GM12892 (cell line): ENCODE results near the gene DVL3.
"Not testable (repeated sequence)": the region's sequence is repeated elsewhere in the genome, so short reads cannot be mapped to it uniquely, and the experiment has no call there.

Experiments
- POLR2A ChIP-seq: IDR thresholded peaks from 2 replicates; pipeline ENCODE4 v1.6.1; 2011; ENCODE audit warnings: low read depth, low read length, control low read depth
- POLR2AphosphoS5 ChIP-seq: IDR thresholded peaks from 2 replicates; pipeline ENCODE4 v1.6.1; 2011; ENCODE audit warnings: low read depth, low read length, control low read depth

DNA sequence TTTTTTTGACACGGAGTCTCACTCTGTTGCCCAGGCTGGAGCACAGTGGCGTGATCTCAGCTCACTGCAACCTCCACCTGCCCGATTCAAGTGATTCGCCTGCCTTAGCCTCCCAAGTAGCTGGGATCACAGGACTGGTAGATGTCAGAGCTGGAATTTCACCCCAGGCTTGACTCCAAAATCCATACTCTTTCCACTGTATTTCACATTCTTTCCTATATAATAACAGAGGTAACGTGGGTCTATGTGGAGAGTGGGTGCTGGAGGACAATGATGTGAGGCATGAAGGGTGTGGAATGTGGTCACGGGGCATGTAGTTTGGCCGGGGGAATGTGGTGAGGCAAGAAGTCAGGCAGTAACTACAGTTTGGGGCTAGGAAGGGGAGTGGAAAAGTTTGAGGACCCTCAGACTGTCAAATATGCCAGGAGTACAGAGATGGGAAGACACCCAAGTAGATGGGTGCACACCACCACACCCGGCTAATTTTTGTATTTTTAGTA lies 7.4 kb downstream of the DVL3 start:
- not testable (repeated sequence) for TF ChIP-seq POLR2AphosphoS5, POLR2A
